GM10266 (cell line): ENCODE measurements around the gene CNTRL.
A peak's percentile ranks its signal among the peaks of the same experiment; 100 is the strongest.

ENCODE experiments used
- DNase-seq: peaks from one replicate; pipeline ENCODE4 v3.0.0; 2012; ENCODE audit errors: extremely low spot score
- TF ChIP-seq, protein P1 (sequence below): IDR thresholded peaks from 2 replicates; pipeline ENCODE4 v1.5.1; 2012; ENCODE audit warnings: mild to moderate bottlenecking, low read depth; ENCODE audit not compliant: control insufficient read depth, insufficient read depth; ENCODE audit errors: missing control alignments

The CNTRL gene

DNA sequence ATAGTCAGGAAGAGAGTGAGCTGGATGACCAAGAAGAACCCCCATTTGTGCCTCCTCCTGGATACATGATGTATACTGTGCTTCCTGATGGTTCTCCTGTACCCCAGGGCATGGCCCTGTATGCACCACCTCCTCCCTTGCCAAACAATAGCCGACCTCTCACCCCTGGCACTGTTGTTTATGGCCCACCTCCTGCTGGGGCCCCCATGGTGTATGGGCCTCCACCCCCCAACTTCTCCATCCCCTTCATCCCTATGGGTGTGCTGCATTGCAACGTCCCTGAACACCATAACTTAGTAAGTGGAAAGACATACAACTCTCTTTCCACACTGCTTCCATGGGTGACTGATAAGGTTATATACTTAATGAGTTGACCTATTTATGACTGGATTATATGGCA, 75.4 kb downstream of the CNTRL start:
- DNase-seq: no peak
- TF ChIP-seq, protein P1, sequence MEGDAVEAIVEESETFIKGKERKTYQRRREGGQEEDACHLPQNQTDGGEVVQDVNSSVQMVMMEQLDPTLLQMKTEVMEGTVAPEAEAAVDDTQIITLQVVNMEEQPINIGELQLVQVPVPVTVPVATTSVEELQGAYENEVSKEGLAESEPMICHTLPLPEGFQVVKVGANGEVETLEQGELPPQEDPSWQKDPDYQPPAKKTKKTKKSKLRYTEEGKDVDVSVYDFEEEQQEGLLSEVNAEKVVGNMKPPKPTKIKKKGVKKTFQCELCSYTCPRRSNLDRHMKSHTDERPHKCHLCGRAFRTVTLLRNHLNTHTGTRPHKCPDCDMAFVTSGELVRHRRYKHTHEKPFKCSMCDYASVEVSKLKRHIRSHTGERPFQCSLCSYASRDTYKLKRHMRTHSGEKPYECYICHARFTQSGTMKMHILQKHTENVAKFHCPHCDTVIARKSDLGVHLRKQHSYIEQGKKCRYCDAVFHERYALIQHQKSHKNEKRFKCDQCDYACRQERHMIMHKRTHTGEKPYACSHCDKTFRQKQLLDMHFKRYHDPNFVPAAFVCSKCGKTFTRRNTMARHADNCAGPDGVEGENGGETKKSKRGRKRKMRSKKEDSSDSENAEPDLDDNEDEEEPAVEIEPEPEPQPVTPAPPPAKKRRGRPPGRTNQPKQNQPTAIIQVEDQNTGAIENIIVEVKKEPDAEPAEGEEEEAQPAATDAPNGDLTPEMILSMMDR: no peak

DNA sequence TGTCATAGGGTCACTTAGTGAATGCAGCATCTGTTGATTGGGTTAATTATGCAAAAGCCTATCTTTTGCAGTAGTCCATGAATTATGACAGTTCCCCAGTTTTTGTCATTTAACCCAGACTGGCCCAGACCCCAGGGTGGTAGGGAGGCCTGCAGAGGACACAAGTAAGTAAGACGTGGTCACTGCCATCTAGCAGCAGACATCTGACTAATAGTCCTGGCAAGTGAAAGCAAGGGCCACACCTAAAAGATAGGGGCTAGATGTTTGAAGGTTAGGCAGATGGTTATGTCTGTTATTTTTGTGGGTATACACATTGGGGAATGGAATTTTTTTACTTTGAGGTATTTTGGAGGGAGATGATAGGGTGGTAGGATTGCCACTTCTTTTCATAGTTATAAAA, 78.9 kb downstream of the CNTRL start:
- DNase-seq: no peak
- TF ChIP-seq, protein P1: no peak

DNA sequence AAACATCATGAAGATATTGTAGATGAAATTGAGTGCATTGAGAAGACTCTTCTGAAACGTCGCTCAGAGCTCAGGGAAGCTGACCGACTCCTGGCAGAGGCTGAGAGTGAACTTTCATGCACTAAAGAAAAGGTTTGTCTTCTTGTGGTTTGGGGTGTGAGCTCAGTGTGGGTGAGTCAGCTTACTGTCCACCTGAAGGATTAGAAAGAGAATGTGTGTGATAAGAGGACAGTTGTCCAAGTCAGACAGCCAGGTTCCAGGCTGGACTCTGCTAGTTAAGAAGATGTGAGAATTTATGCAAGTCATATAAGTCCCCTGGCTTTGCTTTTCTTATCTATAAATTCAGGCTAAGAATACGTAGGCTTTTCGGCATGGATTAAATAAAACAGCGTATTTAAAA, 80.0 kb downstream of the CNTRL start:
- no peak for DNase-seq
- TF ChIP-seq, protein P1: no peak

DNA sequence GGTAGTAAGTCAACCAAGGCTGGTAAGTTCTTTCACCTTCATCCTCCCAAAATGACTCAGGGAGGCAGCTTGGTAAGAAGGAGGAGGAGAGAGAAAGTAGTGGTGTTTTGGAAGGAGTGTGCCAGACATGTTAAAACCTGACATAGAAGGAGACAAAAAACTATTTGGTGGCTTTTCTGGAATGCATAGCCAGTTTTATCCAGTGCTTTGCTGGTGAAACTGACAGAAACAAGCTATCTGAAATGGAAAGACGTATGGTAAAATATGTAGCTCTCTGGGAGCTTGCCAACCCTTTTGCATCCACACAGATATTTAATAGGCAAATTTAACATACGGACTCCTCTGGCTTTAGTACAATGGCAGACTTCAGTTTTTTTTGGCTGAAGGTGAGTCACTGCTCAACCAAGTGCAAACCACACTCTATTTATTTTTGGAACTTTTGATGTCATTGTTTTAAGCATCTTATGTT, 81.5 kb downstream of the CNTRL start:
- peak; percentile 63 for DNase-seq

DNA sequence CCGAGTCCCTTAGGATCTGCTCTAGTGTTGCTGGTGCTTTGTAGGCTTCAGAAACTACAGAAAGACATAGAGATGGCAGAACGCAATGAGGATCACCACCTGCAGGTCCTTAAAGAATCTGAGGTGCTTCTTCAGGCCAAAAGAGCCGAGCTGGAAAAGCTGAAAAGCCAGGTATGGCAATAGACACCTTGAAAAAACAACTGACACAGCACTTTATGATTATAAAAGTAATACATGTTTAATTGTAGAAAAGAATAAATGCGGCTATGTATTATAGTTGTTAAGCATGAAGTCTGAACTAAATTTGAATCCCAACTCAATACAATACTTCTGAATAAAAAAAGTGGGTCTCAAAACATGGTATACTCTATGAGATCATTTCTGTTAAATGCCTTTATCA, 83.2 kb downstream of the CNTRL start:
- TF ChIP-seq, protein P1: no peak
- no peak for DNase-seq

More for the DNA sequence above, 81.5 kb downstream of the CNTRL start:
- TF ChIP-seq, protein P1: no peak

DNA sequence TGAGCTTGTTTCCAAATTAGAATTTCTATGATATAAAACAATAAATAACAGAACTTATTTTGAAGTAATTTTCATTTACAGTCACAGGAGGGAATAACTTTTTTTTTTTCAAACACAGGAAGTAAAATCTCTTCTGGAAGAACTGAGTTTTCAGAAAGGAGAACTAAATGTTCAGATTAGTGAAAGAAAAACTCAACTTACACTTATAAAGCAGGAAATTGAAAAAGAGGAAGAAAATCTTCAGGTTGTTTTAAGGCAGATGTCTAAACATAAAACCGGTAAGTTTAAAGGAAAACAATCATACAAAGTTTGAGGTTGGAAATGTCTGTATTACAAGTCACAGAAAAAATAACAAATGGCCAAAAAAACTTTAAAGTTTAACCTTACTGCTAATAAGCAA, 85.3 kb downstream of the CNTRL start:
- DNase-seq: no peak
- TF ChIP-seq, protein P1: no peak

DNA sequence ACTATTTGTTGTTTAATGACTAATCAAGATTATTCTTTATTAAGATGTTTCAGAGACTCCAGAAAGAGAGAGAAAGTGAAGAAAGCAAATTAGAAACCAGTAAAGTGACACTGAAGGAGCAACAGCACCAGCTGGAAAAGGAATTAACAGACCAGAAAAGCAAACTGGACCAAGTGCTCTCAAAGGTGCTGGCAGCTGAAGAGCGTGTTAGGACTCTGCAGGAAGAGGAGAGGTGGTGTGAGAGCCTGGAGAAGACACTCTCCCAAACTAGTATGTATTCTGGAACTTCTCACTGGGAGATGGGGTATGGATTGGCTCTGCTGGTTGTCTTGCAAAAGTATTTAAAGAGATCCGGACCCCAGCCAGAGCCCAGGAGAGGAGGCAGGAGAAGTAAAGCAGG, 93.3 kb downstream of the CNTRL start:
- TF ChIP-seq, protein P1: no peak
- DNase-seq: no peak
